Measurements from ENCODE around the gene SULT2B1.

DNA sequence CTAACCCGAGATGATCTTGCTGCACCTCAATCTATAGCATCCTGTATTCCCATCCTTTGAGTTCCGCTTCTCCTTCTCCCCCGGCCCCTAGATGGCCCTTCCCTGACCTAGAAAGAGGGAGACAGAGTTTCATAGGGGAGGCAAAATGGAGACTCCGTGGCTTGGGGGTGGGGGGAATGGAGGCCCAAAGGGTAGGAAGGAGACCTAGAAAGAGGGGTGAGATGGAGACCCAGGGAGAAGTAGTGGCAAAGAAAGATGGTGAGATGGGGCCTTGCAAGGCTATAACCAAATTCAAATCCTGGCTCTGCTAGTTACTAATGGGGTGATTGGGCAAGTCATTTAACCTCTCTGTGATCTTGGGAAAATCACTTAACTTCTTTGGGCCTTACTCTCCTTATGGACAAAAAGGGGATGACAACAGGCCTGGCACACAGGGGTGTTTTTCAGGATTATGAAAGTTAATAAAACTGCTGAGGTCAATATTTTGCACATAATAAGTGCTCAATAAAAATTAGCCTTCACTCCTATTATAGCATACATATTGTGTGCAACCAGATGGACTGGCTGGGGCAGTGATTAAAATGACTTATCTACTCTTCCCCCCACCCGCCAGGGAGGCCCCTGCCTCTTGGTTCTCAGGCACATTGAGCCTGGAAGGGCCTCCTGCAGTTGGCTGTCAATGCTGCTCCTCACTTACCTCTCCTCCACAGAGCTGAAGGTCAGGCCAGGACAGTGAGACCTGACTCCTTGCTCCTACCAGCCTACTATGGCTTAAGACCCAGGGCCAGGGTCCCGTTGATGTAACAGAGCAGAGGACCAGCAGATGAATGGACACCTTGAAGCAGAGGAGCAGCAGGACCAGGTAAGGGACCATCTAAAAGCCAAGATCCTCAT, 68.0 kb downstream of the SULT2B1 start:
- TF ChIP-seq, protein P1, sequence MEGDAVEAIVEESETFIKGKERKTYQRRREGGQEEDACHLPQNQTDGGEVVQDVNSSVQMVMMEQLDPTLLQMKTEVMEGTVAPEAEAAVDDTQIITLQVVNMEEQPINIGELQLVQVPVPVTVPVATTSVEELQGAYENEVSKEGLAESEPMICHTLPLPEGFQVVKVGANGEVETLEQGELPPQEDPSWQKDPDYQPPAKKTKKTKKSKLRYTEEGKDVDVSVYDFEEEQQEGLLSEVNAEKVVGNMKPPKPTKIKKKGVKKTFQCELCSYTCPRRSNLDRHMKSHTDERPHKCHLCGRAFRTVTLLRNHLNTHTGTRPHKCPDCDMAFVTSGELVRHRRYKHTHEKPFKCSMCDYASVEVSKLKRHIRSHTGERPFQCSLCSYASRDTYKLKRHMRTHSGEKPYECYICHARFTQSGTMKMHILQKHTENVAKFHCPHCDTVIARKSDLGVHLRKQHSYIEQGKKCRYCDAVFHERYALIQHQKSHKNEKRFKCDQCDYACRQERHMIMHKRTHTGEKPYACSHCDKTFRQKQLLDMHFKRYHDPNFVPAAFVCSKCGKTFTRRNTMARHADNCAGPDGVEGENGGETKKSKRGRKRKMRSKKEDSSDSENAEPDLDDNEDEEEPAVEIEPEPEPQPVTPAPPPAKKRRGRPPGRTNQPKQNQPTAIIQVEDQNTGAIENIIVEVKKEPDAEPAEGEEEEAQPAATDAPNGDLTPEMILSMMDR (conservative IDR thresholded peaks at IDR 0.05): peak; percentile 23; the same call in 1 of the 2 replicates
- TF ChIP-seq EZH2 (IDR thresholded peaks at IDR 0.05; ENCODE audit: low read depth): no peak
